NCI-H2081 treated with DMSO at 0.1 percent for 48 hours (cell line): Measurements from ENCODE around the gene NPIPB5.
"Not testable (repeated sequence)": the region's sequence is repeated elsewhere in the genome, so short reads cannot be mapped to it uniquely, and the experiment has no call there.

Experiments used
- DNase-seq: peaks from one replicate; lab custom pipeline; 2025; lab: John Stamatoyannopoulos, UW

The NPIPB5 gene

GRCh38 chr16:22510591-22510990 lies at the start of gene NPIPB5:
TSS of gene NPIPB5 (plus strand) at chr16:22510891. CDS start at chr16:22513802, 2,911 bp downstream.
- not testable (repeated sequence) for DNase-seq

GRCh38 chr16:22468846-22469245 lies 41.8 kb upstream of the NPIPB5 start:
- DNase-seq: not testable (repeated sequence)

GRCh38 chr16:22537996-22538395 lies 27.3 kb downstream of the NPIPB5 start:
- DNase-seq: not testable (repeated sequence)

GRCh38 chr16:22544809-22545208 lies 34.1 kb downstream of the NPIPB5 start:
- not testable (repeated sequence) for DNase-seq

GRCh38 chr16:22546630-22547029 lies 35.9 kb downstream of the NPIPB5 start:
- not testable (repeated sequence) for DNase-seq

GRCh38 chr16:22547170-22547765 lies 36.6 kb downstream of the NPIPB5 start:
- not testable (repeated sequence) for DNase-seq

- DNase-seq: not testable (repeated sequence)
Observed at GRCh38 chr16:22549853-22550252, 39.2 kb downstream of the NPIPB5 start.

GRCh38 chr16:22551143-22551542 lies 40.5 kb downstream of the NPIPB5 start:
- DNase-seq: not testable (repeated sequence)

GRCh38 chr16:22551651-22552050 lies 41.0 kb downstream of the NPIPB5 start:
- DNase-seq: not testable (repeated sequence)

- not testable (repeated sequence) for DNase-seq
Observed at GRCh38 chr16:22556759-22557158, 46.1 kb downstream of the NPIPB5 start.
